HG03025 (cell line): ENCODE data around the gene BICRAL.
"Not testable (repeated sequence)": the region's sequence is repeated elsewhere in the genome, so short reads cannot be mapped to it uniquely, and the experiment has no call there.

Source experiments
- ATAC-seq: cut with Tn5 transposase; IDR thresholded peaks from one replicate; pipeline ENCODE4 v1.9.1; 2021; ENCODE audit warnings: mild to moderate bottlenecking, moderate library complexity; ENCODE audit not compliant: unreplicated experiment, low FRiP score

The BICRAL gene

GRCh38 chr6:42890311-42891198 is 108.7 kb downstream of the BICRAL start:
- ATAC-seq = peak; percentile 77

DNA sequence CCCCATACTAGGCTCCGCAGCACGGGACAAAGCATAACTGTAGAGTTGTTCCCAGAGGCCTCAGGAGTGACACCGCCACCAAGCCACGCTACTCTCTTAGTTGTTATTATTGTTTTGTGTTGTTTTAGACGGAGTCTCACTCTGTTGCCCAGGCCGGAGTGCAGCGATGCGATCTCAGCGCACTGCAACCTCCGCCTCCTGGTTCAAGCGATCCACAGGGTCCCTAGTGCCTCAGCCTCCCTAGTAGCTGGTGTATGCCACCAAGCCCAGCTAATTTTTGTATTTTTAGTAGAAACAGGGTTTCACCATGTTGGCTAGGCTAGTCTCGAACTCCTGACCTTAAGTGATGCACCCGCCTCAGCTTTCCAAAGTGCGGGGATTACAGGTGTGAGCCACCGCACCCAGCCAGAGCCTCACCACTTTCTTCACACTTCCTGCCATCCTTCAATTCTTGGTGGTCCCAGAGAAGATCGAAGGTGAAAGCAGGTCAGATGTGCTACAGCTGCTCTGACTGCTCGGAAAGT is 109.4 kb downstream of the BICRAL start:
- ATAC-seq = no peak

GRCh38 chr6:42894041-42894828 is 112.4 kb downstream of the BICRAL start:
- not testable (repeated sequence) for ATAC-seq

- ATAC-seq = no peak
These were observed 114.4 kb downstream of the BICRAL start for GRCh38 chr6:42896178-42896719.

- no peak for ATAC-seq
These were observed 117.1 kb downstream of the BICRAL start for GRCh38 chr6:42898891-42899361.

- ATAC-seq = no peak
These were observed 118.0 kb downstream of the BICRAL start for GRCh38 chr6:42899871-42900270.

GRCh38 chr6:42901538-42901957 is 119.7 kb downstream of the BICRAL start:
- ATAC-seq = no peak

DNA sequence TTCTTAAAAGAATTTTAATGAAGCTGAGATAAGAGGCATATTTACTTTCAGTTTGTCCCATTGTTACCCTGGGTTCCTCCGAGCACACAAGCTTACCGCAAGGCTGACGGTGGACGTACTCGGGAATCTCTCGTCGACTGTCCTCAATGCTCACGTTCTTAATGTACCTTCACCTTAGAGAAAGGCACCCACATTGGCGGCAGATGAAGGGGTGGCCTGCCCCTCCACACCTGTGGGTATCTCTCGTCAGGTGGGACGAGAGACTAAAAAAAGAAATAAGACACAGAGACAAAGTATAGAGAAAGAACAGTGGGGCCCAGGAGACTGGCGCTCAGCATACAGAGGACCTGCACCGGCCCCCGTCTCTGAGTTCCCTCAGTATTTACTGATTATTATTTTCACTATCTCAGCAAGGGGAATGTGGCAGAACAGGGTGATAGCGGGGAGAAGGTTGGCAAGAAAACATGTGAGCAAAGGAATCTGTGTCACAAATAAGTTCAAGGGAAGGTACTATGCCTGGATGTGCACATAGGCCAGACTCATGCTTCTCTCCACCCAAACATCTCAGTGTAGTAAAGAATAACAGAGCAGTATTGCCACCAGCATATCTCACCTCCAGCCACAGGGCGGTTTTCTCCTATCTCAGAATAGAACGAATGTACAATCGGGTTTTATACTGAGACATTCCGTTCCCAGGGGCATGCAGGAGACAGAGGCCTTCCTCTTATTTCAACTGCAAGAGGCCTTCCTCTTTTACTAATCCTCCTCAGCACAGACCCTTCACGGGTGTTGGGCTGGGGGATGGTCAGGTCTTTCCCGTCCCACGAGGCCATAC is 120.8 kb downstream of the BICRAL start:
- ATAC-seq = not testable (repeated sequence)

DNA sequence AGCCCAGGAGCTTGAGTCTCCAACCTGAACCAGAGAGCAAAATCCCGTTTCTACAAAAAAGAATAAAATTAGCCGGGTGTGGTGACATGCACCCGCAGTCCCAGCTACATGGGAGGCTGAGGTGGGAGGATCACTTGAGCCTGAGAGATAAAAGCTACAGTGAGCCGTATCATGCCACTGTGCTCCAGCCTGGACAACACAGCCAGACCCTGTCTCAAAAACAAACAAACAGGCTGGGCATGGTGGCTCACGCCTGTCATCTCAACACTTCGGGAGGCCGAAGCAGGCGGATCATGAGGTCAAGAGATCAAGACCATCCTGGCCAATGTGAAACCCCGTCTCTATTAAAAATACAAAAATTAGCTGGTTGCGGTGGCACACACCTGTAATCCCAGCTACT is 122.6 kb downstream of the BICRAL start:
- no peak for ATAC-seq

DNA sequence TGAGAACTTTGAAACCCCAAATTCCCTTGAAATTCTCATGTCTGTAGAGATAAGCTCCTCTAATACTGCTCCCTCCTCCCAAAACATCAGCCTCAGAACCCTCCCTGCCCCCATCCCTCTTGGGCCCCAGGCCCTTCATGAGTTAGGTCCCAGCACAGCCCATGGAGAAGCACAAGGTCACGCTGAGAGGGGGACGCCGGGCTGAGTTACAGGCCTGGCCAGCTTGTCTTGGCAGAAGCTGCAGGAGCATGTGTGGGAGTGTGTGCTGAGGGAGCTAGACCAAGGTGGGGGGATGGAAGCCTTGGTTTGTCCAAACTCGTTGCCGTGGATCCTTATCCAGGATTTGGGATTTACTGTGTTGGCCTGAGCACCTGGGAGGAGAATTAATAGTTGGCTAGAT is 125.5 kb downstream of the BICRAL start:
- ATAC-seq = no peak

GRCh38 chr6:42909835-42910234 is 128.0 kb downstream of the BICRAL start:
- no peak for ATAC-seq

DNA sequence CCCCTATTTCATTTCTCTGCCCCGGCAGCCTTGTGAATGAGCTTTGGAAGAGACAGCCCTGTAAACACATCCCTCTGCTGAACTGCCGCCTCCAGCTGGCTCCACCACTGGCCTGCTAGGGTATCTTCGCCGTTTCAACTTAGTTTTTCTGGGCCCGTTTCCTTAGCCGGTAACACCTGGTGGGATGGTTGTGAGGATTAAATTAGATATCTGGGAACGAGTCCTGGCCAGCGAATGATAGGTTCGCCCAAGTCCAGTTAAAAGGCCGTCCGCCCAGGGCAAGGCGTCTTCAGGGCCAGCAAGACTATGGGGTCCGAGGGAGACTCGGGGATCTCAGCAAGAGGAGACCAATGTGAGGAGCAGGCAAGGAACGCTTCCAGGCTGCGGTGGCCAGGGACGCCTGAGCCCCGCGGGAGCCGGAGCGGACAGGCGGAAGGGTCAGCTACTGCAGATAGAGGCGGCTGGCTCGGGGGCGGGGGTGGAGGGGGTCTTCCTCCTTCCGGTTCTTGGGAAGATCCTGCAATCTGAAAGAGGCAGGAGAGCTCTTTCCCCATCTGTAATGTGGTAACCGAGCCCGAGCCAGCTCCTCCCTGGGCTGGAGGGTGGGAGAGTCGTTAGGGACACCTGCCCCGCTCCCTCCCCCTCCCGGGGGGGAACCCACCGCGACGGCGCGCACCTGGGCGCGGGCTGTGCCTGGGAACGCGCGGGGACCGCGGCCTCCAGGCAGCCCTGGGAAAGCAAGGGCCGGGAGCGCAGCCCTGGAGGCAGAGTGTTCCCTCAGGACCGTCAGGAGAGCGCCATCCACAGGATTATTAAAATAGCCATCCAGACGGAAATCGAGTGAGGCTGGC is 129.5 kb downstream of the BICRAL start:
- ATAC-seq = no peak

DNA sequence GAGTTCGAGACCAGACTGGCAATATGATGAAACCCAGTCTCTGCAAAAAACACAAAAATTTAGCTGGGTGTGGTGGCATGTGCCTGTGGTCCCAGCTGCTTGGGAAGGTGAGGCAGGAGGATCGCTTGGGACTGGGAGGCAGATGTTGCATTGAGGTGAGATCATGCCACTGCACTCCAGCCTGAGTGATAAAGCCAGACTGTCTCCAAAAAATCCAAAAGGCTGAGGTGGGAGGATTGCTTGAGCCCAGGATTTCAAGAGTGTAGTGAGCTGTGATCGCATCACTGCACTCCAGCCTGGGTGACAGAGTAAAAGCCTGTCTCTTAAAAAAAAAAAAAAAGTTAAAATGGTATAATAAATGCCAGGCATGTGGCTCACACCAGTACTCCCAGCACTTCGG is 132.7 kb downstream of the BICRAL start:
- ATAC-seq = no peak

DNA sequence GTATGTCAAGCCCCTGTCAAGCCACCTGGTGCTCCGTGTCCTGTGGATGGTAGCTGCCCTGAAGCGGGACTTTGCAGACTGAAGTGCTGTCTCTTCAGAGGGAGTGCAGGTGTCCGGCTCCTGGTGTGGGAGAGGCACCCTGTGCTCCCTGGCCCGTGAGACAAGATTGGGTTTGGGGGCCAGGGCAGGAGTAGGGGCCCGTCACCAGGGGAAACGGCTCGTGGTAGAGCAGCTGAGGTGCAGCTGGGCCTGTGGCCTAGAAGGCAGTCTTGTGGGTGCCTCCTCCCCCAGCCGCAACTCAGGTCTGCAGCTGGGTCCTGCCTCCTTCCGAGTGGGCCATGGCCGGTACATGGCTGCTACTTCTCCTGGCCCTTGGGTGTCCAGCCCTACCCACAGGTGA is 133.9 kb downstream of the BICRAL start, which contains the start of gene PTCRA:
TSS of gene PTCRA (plus strand) at position 322 of the 400 bp plus-strand sequence. CDS start at position 339, 17 bp downstream.
- ATAC-seq = no peak

DNA sequence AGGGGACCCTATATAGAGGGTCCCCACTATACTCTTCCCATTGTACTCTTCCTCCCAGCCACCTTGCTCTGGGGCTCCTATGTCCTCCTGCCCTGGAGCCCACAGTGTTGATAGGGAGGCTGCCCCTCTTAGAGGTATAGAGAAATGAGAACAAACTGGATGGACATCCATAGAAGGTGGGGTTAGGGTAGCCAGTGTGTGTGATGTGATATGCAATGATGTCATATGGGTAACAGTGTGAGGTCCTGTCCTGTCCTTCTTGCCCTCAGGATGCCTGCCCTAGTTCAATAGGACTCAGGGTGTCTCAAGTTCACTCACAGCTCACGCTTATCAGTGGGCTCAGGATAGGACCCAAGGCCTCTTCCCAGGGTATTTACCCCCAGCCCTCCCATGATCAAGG is 134.4 kb downstream of the BICRAL start:
- no peak for ATAC-seq
